Neural cell (in vitro differentiated cells): ENCODE data around the gene AVEN. TPM values are rescaled to one million over a fixed set of nuclear protein-coding genes. Genes with fewer than 3 reads are reported as not detected.
"Not testable (repeated sequence)": the region's sequence is repeated elsewhere in the genome, so short reads cannot be mapped to it uniquely, and the experiment has no call there.

Experiments used
- H2AFZ ChIP-seq: fragments of 200-600, 300-800 bp; sonication (generic), shearing (Covaris generic); 2 replicates; pipeline ENCODE4 v1.6.0; 2014; ENCODE audit warnings: low read depth, mild to moderate bottlenecking, antibody characterized with exemption, low read length, moderate library complexity
- H3F3A ChIP-seq: fragments of 200-600 bp; shearing (Covaris generic); 2 replicates; pipeline ENCODE4 v1.6.1; 2016; ENCODE audit warnings: mild to moderate bottlenecking, moderate library complexity, mixed read lengths, antibody characterized with exemption, low read length; ENCODE audit not compliant: insufficient read depth, poor library complexity, severe bottlenecking
- H3K27ac ChIP-seq: fragments of 200-600, 300-800 bp; sonication (generic), shearing (Covaris generic); 2 replicates; pipeline ENCODE4 v1.5.1; 2014; ENCODE audit warnings: mild to moderate bottlenecking, low read length, moderate library complexity
- H3K27me3 ChIP-seq: fragments of 300-800, 200-600 bp; sonication (generic), shearing (Covaris generic); 2 replicates; pipeline ENCODE4 v1.6.0; 2014; ENCODE audit warnings: mild to moderate bottlenecking, low read depth, low read length, moderate library complexity; ENCODE audit not compliant: insufficient read depth
- H3K36me3 ChIP-seq: fragments of 300-800, 200-600 bp; sonication (generic), shearing (Covaris generic); 2 replicates; pipeline ENCODE4 v1.5.1; 2014; ENCODE audit warnings: mild to moderate bottlenecking, antibody characterized with exemption, low read length, moderate library complexity; ENCODE audit not compliant: insufficient read depth
- H3K4me2 ChIP-seq: fragments of 300-800, 200-600 bp; sonication (generic), shearing (Covaris generic); 2 replicates; pipeline ENCODE4 v1.6.0; 2014; ENCODE audit warnings: mild to moderate bottlenecking, low read length
- H3K4me3 ChIP-seq: fragments of 300-800, 200-600 bp; sonication (generic), shearing (Covaris generic); 2 replicates; pipeline ENCODE4 v1.5.1; 2014; ENCODE audit warnings: mild to moderate bottlenecking, low read length, moderate library complexity
- H3K79me2 ChIP-seq: fragments of 200-600 bp; shearing (Covaris generic); replicated peaks from 2 replicates; pipeline ENCODE4 v1.6.0; 2014; ENCODE audit warnings: mild to moderate bottlenecking, low read length, moderate library complexity; ENCODE audit not compliant: insufficient read depth
- H3K9ac ChIP-seq: fragments of 300-800, 200-600 bp; sonication (generic), shearing (Covaris generic); 2 replicates; pipeline ENCODE4 v1.6.1; 2016; ENCODE audit warnings: mild to moderate bottlenecking, low read length, mixed read lengths
- H3K9me2 ChIP-seq: fragments of 200-600 bp; shearing (Covaris generic); 2 replicates; pipeline ENCODE4 v1.6.1; 2016; ENCODE audit warnings: mild to moderate bottlenecking, low read length, mixed read lengths; ENCODE audit not compliant: insufficient read depth
- H3K9me3 ChIP-seq: fragments of 200-600, 300-800 bp; sonication (generic), shearing (Covaris generic); 2 replicates; pipeline ENCODE4 v1.6.1; 2016; ENCODE audit warnings: mild to moderate bottlenecking, mixed run types, low read length, moderate library complexity, mixed read lengths
- H4K20me1 ChIP-seq: fragments of 200-600 bp; shearing (Covaris generic); 2 replicates; pipeline ENCODE4 v1.6.1; 2016; ENCODE audit warnings: mild to moderate bottlenecking, mixed run types; ENCODE audit not compliant: insufficient read depth
- EP300 ChIP-seq: fragments of 450-650 bp; conservative IDR thresholded peaks from 2 replicates; pipeline ENCODE4 v1.6.1; 2014; ENCODE audit warnings: antibody characterized with exemption, mild to moderate bottlenecking, moderate library complexity; ENCODE audit not compliant: poor library complexity, severe bottlenecking
- EZH2 ChIP-seq: fragments of 200-600, 300-800 bp; shearing (Covaris generic), sonication (generic); IDR thresholded peaks from 2 replicates; pipeline ENCODE4 v1.6.1; 2014; ENCODE audit warnings: antibody characterized with exemption, low read length, borderline replicate concordance, mild to moderate bottlenecking; ENCODE audit not compliant: insufficient read depth, poor library complexity, severe bottlenecking
- MXI1 ChIP-seq: fragments of 450-650 bp; conservative IDR thresholded peaks from 2 replicates; pipeline ENCODE4 v1.6.1; 2014; ENCODE audit warnings: antibody characterized with exemption, mild to moderate bottlenecking; ENCODE audit not compliant: poor library complexity, severe bottlenecking
- POLR2AphosphoS5 ChIP-seq: IDR thresholded peaks from 2 replicates; pipeline ENCODE4 v1.6.1; 2012
- RAD21 ChIP-seq: fragments of 450-650 bp; conservative IDR thresholded peaks from 2 replicates; pipeline ENCODE4 v1.6.1; 2014; ENCODE audit warnings: antibody characterized with exemption, mild to moderate bottlenecking, moderate library complexity
- REST ChIP-seq: IDR thresholded peaks from 2 replicates; pipeline ENCODE4 v1.6.1; 2012; ENCODE audit warnings: borderline replicate concordance
- SMC3 ChIP-seq: fragments of 450-650 bp; conservative IDR thresholded peaks from 2 replicates; pipeline ENCODE4 v1.6.1; 2014; ENCODE audit warnings: antibody characterized with exemption, mild to moderate bottlenecking, moderate library complexity; ENCODE audit not compliant: poor library complexity
- TAF1 ChIP-seq: IDR thresholded peaks from 2 replicates; pipeline ENCODE4 v1.6.1; 2012; ENCODE audit warnings: low read depth
- polyA plus RNA-seq: library from polyadenylated mRNA; depleted of rRNA; stranded (reverse); fragments of >200 nt; gene quantifications from 2 replicates; pipeline ENCODE4 v1.2.3, GENCODE V29; 2014
- TF ChIP-seq, protein P1 (sequence below): fragments of 450-650 bp; IDR thresholded peaks from 2 replicates; pipeline ENCODE4 v1.5.1; 2014; ENCODE audit warnings: antibody characterized with exemption, mild to moderate bottlenecking, moderate library complexity; ENCODE audit not compliant: poor library complexity, severe bottlenecking

AVEN gene
- polyA plus RNA-seq, 1 donor from 2014 or later: 14.1 TPM

DNA sequence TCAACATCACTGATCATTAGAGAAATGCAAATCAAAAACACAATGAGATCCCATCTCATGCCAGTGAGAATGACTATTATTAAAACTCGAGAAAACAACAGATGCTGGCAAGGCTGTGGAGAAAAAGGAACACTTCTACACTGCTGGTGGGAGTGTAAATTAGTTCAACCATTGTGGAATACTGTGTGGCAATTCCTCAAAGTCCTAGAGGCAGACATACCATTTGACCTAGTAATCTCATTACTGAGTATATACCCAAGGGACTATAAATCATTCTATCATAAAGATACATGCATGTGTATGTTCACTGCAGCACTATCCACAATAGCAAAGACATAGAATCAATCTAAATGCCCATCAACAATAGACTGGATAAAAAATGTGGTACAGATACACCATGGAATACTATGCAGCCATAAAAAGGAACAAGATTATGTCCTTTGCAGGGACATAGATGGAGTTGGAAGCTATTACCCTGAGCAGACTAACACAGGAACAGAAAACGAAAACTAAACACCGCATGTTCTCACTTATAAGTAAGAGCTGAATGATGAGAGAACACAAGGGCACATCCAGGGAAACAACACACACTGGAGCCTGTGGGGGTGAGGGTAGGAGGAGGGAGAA, 15.2 kb upstream of the AVEN start:
- no peak for TF ChIP-seq SMC3
- no peak for TF ChIP-seq RAD21
- no peak for TF ChIP-seq EZH2
- TF ChIP-seq, protein P1, sequence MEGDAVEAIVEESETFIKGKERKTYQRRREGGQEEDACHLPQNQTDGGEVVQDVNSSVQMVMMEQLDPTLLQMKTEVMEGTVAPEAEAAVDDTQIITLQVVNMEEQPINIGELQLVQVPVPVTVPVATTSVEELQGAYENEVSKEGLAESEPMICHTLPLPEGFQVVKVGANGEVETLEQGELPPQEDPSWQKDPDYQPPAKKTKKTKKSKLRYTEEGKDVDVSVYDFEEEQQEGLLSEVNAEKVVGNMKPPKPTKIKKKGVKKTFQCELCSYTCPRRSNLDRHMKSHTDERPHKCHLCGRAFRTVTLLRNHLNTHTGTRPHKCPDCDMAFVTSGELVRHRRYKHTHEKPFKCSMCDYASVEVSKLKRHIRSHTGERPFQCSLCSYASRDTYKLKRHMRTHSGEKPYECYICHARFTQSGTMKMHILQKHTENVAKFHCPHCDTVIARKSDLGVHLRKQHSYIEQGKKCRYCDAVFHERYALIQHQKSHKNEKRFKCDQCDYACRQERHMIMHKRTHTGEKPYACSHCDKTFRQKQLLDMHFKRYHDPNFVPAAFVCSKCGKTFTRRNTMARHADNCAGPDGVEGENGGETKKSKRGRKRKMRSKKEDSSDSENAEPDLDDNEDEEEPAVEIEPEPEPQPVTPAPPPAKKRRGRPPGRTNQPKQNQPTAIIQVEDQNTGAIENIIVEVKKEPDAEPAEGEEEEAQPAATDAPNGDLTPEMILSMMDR: no peak
- no peak for TF ChIP-seq REST
- TF ChIP-seq TAF1: no peak
- no peak for TF ChIP-seq POLR2AphosphoS5
- no peak for TF ChIP-seq MXI1
- no peak for TF ChIP-seq EP300
- H3K36me3 ChIP-seq: no peaks in the 10 kb centered on the region

GRCh38 chr15:34050385-34050784, 11.4 kb upstream of the AVEN start:
- not testable (repeated sequence) for H3K27me3 ChIP-seq, H3K4me2 ChIP-seq, H3K27ac ChIP-seq, H3K79me2 ChIP-seq, H3K36me3 ChIP-seq, H4K20me1 ChIP-seq, H3K9me3 ChIP-seq, H3F3A ChIP-seq, H3K9me2 ChIP-seq, H3K4me3 ChIP-seq, H2AFZ ChIP-seq, H3K9ac ChIP-seq

More for the DNA sequence above, 15.2 kb upstream of the AVEN start:
- Histone ChIP-seq H3F3A (no peaks in the 10 kb centered on the region), H3K4me2 (no peak overlapping the region), H3K4me3 (no peak overlapping the region), H3K9ac (no peak overlapping the region), H3K27me3 (no peaks in the 10 kb centered on the region), H3K79me2 (no peaks in the 10 kb centered on the region), H3K9me3 (no peaks in the 10 kb centered on the region), H2AFZ (no peak overlapping the region), H3K9me2 (no peaks in the 10 kb centered on the region), H4K20me1 (no peaks in the 10 kb centered on the region), H3K27ac (no peak overlapping the region)

- Histone ChIP-seq H3K9me3 (no peaks in the 10 kb centered on the region), H3K27me3 (no peaks in the 10 kb centered on the region), H3K4me2 (no peak overlapping the region), H3K27ac (no peak overlapping the region), H3K79me2 (no peaks in the 10 kb centered on the region), H2AFZ (no peak overlapping the region), H3K4me3 (no peak overlapping the region), H3K36me3 (no peaks in the 10 kb centered on the region), H3K9me2 (no peaks in the 10 kb centered on the region), H3K9ac (no peak overlapping the region), H3F3A (no peaks in the 10 kb centered on the region), H4K20me1 (no peaks in the 10 kb centered on the region)
- TF ChIP-seq MXI1: no peak
- TF ChIP-seq EP300: no peak
- TF ChIP-seq SMC3: no peak
- TF ChIP-seq, protein P1: no peak
- no peak for TF ChIP-seq POLR2AphosphoS5
- no peak for TF ChIP-seq TAF1
- no peak for TF ChIP-seq EZH2
- no peak for TF ChIP-seq REST
- no peak for TF ChIP-seq RAD21
Measured at GRCh38 chr15:34049112-34049511, 10.1 kb upstream of the AVEN start.
